ENCODE data around the gene ZNF710. TPM values are rescaled to one million over a fixed set of nuclear protein-coding genes. Genes with fewer than 3 reads are reported as not detected.

ZNF710 gene
- total RNA-seq, 1 experiment from 2014 or later, result 27.3 TPM

DNA sequence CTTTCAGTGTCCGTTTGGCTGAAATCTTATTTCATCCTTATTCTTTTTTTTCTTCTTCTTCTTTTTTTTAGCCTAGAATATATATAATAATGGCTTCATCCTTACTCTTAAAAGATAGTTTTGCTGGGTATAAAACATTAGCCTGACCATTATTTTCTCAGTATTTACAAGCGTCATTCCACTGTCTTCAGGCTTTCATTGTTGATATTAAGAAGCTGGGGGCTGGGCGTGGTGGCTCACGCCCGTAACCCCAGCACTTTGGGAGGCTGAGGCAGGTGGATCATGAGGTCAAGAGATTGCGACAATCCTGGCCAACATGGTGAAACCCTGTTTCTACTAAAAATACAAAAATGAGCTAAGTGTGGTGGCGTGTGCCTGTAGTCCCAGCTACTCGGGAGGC lies 10.6 kb downstream of the ZNF710 start:
- intact Hi-C loops (cut with micrococcal nuclease; ENCODE audit: unreplicated experiment), result no loop called here
- Histone ChIP-seq H3K27ac (ENCODE audit: low read depth, low read length, poor library complexity, severe bottlenecking) (no peak overlapping the region), H3K36me3 (ENCODE audit: insufficient read depth, low read length, poor library complexity, severe bottlenecking) (peaks cover 5% of the 10 kb centered on the region), H3K4me1 (ENCODE audit: insufficient read depth, low read length, poor library complexity, severe bottlenecking) (peaks cover 17% of the 10 kb centered on the region), H3K9me3 (ENCODE audit: low read depth, low read length, poor library complexity, severe bottlenecking) (peaks cover 18% of the 10 kb centered on the region), H3K27me3 (replicated peaks; ENCODE audit: insufficient read depth, low read depth, low read length, poor library complexity) (no peaks in the 10 kb centered on the region), H3K4me3 (ENCODE audit: low read depth, low read length, poor library complexity, severe bottlenecking) (no peak overlapping the region)
- POLR2A ChIA-PET (ENCODE audit: low non-redundant PET), result no interaction called here
- DNase-seq (ENCODE audit: low spot score), result no peak
- CTCF ChIA-PET, result no interaction called here
- TF ChIP-seq EZH2 (IDR thresholded peaks at IDR 0.05; ENCODE audit: borderline replicate concordance, low read depth, low read length, poor library complexity, severe bottlenecking), result no peak
- TF ChIP-seq, protein P1, sequence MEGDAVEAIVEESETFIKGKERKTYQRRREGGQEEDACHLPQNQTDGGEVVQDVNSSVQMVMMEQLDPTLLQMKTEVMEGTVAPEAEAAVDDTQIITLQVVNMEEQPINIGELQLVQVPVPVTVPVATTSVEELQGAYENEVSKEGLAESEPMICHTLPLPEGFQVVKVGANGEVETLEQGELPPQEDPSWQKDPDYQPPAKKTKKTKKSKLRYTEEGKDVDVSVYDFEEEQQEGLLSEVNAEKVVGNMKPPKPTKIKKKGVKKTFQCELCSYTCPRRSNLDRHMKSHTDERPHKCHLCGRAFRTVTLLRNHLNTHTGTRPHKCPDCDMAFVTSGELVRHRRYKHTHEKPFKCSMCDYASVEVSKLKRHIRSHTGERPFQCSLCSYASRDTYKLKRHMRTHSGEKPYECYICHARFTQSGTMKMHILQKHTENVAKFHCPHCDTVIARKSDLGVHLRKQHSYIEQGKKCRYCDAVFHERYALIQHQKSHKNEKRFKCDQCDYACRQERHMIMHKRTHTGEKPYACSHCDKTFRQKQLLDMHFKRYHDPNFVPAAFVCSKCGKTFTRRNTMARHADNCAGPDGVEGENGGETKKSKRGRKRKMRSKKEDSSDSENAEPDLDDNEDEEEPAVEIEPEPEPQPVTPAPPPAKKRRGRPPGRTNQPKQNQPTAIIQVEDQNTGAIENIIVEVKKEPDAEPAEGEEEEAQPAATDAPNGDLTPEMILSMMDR (conservative IDR thresholded peaks at IDR 0.05; ENCODE audit: low read depth, low read length), result no peak
- BruUV-seq (replicated peaks), result no TSS peak

- POLR2A ChIA-PET (ENCODE audit: low non-redundant PET), result no interaction called here
Observed at GRCh38 chr15:90013503-90013937, 12.4 kb downstream of the ZNF710 start.

DNA sequence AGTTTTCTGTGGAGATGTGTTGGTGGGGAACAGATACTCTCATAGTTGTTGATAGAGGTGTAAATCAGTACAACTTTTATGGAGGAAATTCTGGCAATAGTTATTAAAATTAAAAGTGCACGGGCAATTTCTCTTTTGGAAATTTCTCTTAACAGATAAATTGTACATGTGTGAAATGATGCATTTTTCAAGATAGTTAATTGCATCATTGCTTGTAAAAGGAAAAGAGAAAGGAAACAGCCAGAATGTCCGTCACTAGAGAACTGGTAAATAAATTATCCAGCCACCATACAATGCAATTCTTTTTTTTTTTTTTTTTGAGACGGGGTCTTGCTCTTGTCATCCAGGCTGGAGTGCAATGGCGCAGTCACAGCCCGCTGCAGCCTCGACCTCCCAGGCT lies 14.2 kb downstream of the ZNF710 start:
- TF ChIP-seq EZH2 (IDR thresholded peaks at IDR 0.05; ENCODE audit: borderline replicate concordance, low read depth, low read length, poor library complexity, severe bottlenecking), result no peak
- TF ChIP-seq, protein P1 (conservative IDR thresholded peaks at IDR 0.05; ENCODE audit: low read depth, low read length), result no peak
- no peak overlapping the region for H3K27ac ChIP-seq (ENCODE audit: low read depth, low read length, poor library complexity, severe bottlenecking)
- peaks cover 22% of the 10 kb centered on the region for H3K4me1 ChIP-seq (ENCODE audit: insufficient read depth, low read length, poor library complexity, severe bottlenecking)
- no peak for DNase-seq (ENCODE audit: low spot score)
- no peaks in the 10 kb centered on the region for H3K27me3 ChIP-seq (replicated peaks; ENCODE audit: insufficient read depth, low read depth, low read length, poor library complexity)
- intact Hi-C loops (cut with micrococcal nuclease; ENCODE audit: unreplicated experiment), result no loop called here
- H3K36me3 ChIP-seq (ENCODE audit: insufficient read depth, low read length, poor library complexity, severe bottlenecking), result peaks cover 5% of the 10 kb centered on the region
- H3K9me3 ChIP-seq (ENCODE audit: low read depth, low read length, poor library complexity, severe bottlenecking), result peaks cover 18% of the 10 kb centered on the region
- POLR2A ChIA-PET (ENCODE audit: low non-redundant PET), result no interaction called here
- CTCF ChIA-PET, result no interaction called here
- H3K4me3 ChIP-seq (ENCODE audit: low read depth, low read length, poor library complexity, severe bottlenecking), result no peak overlapping the region
- no TSS peak for BruUV-seq (replicated peaks)

More at GRCh38 chr15:90013503-90013937, 12.4 kb downstream of the ZNF710 start:
- peaks cover 18% of the 10 kb centered on the region for H3K9me3 ChIP-seq (ENCODE audit: low read depth, low read length, poor library complexity, severe bottlenecking)
- peaks cover 5% of the 10 kb centered on the region for H3K36me3 ChIP-seq (ENCODE audit: insufficient read depth, low read length, poor library complexity, severe bottlenecking)
- H3K4me3 ChIP-seq (ENCODE audit: low read depth, low read length, poor library complexity, severe bottlenecking), result no peak overlapping the region
- TF ChIP-seq, protein P1 (conservative IDR thresholded peaks at IDR 0.05; ENCODE audit: low read depth, low read length), result no peak
- no peak for TF ChIP-seq EZH2 (IDR thresholded peaks at IDR 0.05; ENCODE audit: borderline replicate concordance, low read depth, low read length, poor library complexity, severe bottlenecking)
- H3K4me1 ChIP-seq (ENCODE audit: insufficient read depth, low read length, poor library complexity, severe bottlenecking), result peaks cover 9% of the 10 kb centered on the region
- peak; percentile 67 for DNase-seq (ENCODE audit: low spot score)
- no TSS peak for BruUV-seq (replicated peaks)
- intact Hi-C loops (cut with micrococcal nuclease; ENCODE audit: unreplicated experiment), result no loop called here
- H3K27ac ChIP-seq (ENCODE audit: low read depth, low read length, poor library complexity, severe bottlenecking), result peak overlapping the region; percentile 55
- CTCF ChIA-PET, result interaction anchor here (0.5 kb wide), 1 partner anchor 655 kb away, joined by 3 read pairs; no protein-coding TSS in a partner anchor
- no peaks in the 10 kb centered on the region for H3K27me3 ChIP-seq (replicated peaks; ENCODE audit: insufficient read depth, low read depth, low read length, poor library complexity)

Measured in A673 (cell line).